Neural cell (in vitro differentiated cells): Measurements from ENCODE around the gene ZCCHC2.

Source experiments
- EZH2 ChIP-seq: fragments of 200-600, 300-800 bp; shearing (Covaris generic), sonication (generic); IDR thresholded peaks from 2 replicates; pipeline ENCODE4 v1.6.1; 2014; ENCODE audit warnings: antibody characterized with exemption, low read length, borderline replicate concordance, mild to moderate bottlenecking; ENCODE audit not compliant: insufficient read depth, poor library complexity, severe bottlenecking
- POLR2AphosphoS5 ChIP-seq: IDR thresholded peaks from 2 replicates; pipeline ENCODE4 v1.6.1; 2012
- RAD21 ChIP-seq: fragments of 450-650 bp; conservative IDR thresholded peaks from 2 replicates; pipeline ENCODE4 v1.6.1; 2014; ENCODE audit warnings: antibody characterized with exemption, mild to moderate bottlenecking, moderate library complexity
- TAF1 ChIP-seq: IDR thresholded peaks from 2 replicates; pipeline ENCODE4 v1.6.1; 2012; ENCODE audit warnings: low read depth
- TF ChIP-seq, protein P1 (sequence below): fragments of 450-650 bp; IDR thresholded peaks from 2 replicates; pipeline ENCODE4 v1.5.1; 2014; ENCODE audit warnings: antibody characterized with exemption, mild to moderate bottlenecking, moderate library complexity; ENCODE audit not compliant: poor library complexity, severe bottlenecking
- TF ChIP-seq, protein P2 (sequence below): IDR thresholded peaks from 2 replicates; pipeline ENCODE4 v1.6.1; 2012; ENCODE audit warnings: borderline replicate concordance

DNA sequence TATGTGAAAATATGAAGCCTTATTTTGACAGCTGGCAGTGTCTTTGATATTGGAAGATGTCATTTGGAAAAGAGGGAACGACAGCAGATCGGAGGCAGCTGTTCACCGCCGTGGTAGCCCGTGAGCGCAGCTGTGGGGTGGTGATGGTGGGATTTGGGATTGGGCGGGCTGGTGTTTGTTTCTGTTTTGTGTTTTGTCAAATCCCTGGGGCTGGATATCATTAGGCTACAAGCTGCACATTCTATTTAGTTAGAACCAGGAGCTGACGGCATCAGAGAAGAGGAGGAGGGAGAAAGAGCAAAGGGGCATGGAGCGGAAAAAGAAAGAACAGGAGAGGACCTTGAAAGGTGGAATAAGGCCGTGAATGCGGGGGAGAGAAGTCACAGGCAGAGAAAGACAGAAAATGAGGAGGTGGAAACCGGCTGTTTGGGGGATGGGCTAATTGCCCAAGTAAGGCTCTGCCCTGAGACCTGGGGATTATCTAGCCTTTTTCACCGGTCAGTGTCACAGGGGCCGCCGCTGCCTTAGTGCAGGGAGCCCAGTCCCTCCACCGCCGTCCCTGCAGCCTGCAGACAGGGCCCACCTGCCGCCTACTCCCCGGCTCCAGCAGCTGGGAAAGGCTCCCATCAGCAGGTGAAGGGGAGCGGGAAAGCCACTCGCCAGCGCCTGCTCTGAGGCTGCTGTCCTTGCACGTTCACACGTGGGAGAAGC, 88.0 kb downstream of the ZCCHC2 start:
- TF ChIP-seq TAF1 (no peak), POLR2AphosphoS5 (peak; percentile 88), RAD21 (no peak), EZH2 (no peak)
- TF ChIP-seq, protein P1, sequence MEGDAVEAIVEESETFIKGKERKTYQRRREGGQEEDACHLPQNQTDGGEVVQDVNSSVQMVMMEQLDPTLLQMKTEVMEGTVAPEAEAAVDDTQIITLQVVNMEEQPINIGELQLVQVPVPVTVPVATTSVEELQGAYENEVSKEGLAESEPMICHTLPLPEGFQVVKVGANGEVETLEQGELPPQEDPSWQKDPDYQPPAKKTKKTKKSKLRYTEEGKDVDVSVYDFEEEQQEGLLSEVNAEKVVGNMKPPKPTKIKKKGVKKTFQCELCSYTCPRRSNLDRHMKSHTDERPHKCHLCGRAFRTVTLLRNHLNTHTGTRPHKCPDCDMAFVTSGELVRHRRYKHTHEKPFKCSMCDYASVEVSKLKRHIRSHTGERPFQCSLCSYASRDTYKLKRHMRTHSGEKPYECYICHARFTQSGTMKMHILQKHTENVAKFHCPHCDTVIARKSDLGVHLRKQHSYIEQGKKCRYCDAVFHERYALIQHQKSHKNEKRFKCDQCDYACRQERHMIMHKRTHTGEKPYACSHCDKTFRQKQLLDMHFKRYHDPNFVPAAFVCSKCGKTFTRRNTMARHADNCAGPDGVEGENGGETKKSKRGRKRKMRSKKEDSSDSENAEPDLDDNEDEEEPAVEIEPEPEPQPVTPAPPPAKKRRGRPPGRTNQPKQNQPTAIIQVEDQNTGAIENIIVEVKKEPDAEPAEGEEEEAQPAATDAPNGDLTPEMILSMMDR = no peak
- TF ChIP-seq, protein P2, sequence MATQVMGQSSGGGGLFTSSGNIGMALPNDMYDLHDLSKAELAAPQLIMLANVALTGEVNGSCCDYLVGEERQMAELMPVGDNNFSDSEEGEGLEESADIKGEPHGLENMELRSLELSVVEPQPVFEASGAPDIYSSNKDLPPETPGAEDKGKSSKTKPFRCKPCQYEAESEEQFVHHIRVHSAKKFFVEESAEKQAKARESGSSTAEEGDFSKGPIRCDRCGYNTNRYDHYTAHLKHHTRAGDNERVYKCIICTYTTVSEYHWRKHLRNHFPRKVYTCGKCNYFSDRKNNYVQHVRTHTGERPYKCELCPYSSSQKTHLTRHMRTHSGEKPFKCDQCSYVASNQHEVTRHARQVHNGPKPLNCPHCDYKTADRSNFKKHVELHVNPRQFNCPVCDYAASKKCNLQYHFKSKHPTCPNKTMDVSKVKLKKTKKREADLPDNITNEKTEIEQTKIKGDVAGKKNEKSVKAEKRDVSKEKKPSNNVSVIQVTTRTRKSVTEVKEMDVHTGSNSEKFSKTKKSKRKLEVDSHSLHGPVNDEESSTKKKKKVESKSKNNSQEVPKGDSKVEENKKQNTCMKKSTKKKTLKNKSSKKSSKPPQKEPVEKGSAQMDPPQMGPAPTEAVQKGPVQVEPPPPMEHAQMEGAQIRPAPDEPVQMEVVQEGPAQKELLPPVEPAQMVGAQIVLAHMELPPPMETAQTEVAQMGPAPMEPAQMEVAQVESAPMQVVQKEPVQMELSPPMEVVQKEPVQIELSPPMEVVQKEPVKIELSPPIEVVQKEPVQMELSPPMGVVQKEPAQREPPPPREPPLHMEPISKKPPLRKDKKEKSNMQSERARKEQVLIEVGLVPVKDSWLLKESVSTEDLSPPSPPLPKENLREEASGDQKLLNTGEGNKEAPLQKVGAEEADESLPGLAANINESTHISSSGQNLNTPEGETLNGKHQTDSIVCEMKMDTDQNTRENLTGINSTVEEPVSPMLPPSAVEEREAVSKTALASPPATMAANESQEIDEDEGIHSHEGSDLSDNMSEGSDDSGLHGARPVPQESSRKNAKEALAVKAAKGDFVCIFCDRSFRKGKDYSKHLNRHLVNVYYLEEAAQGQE = no peak
